ENCODE data around the gene PDZD2.

- TF ChIP-seq POLR2A (IDR thresholded peaks at IDR 0.05; ENCODE audit: low read length) (no peak), GATA1 (IDR thresholded peaks at IDR 0.05; ENCODE audit: low read depth, low read length) (no peak)
These were observed 361.8 kb downstream of the PDZD2 start for GRCh38 chr5:32000731-32001130.
